GM23338 (cell line): Measurements from ENCODE around the gene DHRS7C. TPM values are rescaled to one million over a fixed set of nuclear protein-coding genes. Genes with fewer than 3 reads are reported as not detected.

Experiments used
- ATAC-seq: fragments of 200-7000 bp; cut with Tn5 transposase; 3 replicates; pipeline ENCODE4 v1.9.1; 2020
- DNase-seq: peaks from one replicate; pipeline ENCODE4 v3.0.0-alpha.2; 2015; ENCODE audit warnings: low spot score
- H2AFZ ChIP-seq: fragments of 200-600 bp; sonication (generic); 2 replicates; pipeline ENCODE4 v1.8.0; 2016; ENCODE audit warnings: antibody characterized with exemption, mild to moderate bottlenecking, moderate library complexity
- H3F3A ChIP-seq: fragments of 200-600 bp; sonication (generic); replicated peaks from 2 replicates; pipeline ENCODE4 v1.8.0; 2017; ENCODE audit warnings: antibody characterized with exemption, mixed run types, low read depth
- H3K27ac ChIP-seq: fragments of 200-600 bp; sonication (generic); 2 replicates; pipeline ENCODE4 v1.6.1; 2016; ENCODE audit warnings: low read depth
- H3K27me3 ChIP-seq: fragments of 200-600 bp; sonication (generic); 2 replicates; pipeline ENCODE4 v1.8.0; 2016; ENCODE audit warnings: mild to moderate bottlenecking, mixed run types, moderate library complexity; ENCODE audit not compliant: insufficient read depth
- H3K36me3 ChIP-seq: fragments of 200-600 bp; sonication (generic); 2 replicates; pipeline ENCODE4 v1.8.0; 2016; ENCODE audit warnings: mild to moderate bottlenecking; ENCODE audit not compliant: insufficient read depth
- H3K4me1 ChIP-seq: fragments of 200-600 bp; sonication (generic); 2 replicates; pipeline ENCODE4 v1.8.0; 2016; ENCODE audit warnings: mild to moderate bottlenecking, moderate library complexity; ENCODE audit not compliant: insufficient read depth
- H3K4me2 ChIP-seq: fragments of 200-600 bp; sonication (generic); 2 replicates; pipeline ENCODE4 v1.7.1; 2017; ENCODE audit warnings: mixed run types
- H3K4me3 ChIP-seq: fragments of 200-600 bp; sonication (generic); 2 replicates; pipeline ENCODE4 v1.6.1; 2016; ENCODE audit warnings: mixed run types
- H3K79me2 ChIP-seq: fragments of 200-600 bp; sonication (generic); replicated peaks from 2 replicates; pipeline ENCODE4 v1.8.0; 2017; ENCODE audit warnings: mild to moderate bottlenecking; ENCODE audit not compliant: insufficient read depth
- H3K9me2 ChIP-seq: fragments of 200-600 bp; sonication (generic); 2 replicates; pipeline ENCODE4 v1.8.0; 2017; ENCODE audit not compliant: insufficient read depth
- H4K20me1 ChIP-seq: fragments of 200-600 bp; sonication (generic); replicated peaks from 2 replicates; pipeline ENCODE4 v1.8.0; 2017; ENCODE audit warnings: mild to moderate bottlenecking; ENCODE audit not compliant: insufficient read depth
- H3K27ac Mint-ChIP-seq: 2 replicates; pipeline ENCODE4 v1.8.0; 2020; ENCODE audit warnings: inconsistent platforms, mild to moderate bottlenecking, moderate library complexity, mixed read lengths
- H3K27me3 Mint-ChIP-seq: 3 replicates; pipeline ENCODE4 v1.8.0; 2022; ENCODE audit warnings: low read depth, mild to moderate bottlenecking, moderate library complexity, mixed read lengths, inconsistent platforms; ENCODE audit not compliant: insufficient read depth, poor library complexity
- H3K36me3 Mint-ChIP-seq: 3 replicates; pipeline ENCODE4 v1.8.0; 2021; ENCODE audit warnings: low read depth, mild to moderate bottlenecking, inconsistent platforms, moderate library complexity, mixed read lengths
- H3K4me1 Mint-ChIP-seq: 3 replicates; pipeline ENCODE4 v1.8.0; 2020; ENCODE audit warnings: mild to moderate bottlenecking, inconsistent platforms, mixed read lengths
- H3K4me3 Mint-ChIP-seq: 3 replicates; pipeline ENCODE4 v1.8.0; 2021; ENCODE audit warnings: moderate library complexity, mild to moderate bottlenecking, inconsistent platforms, mixed read lengths
- H3K9me3 Mint-ChIP-seq: 3 replicates; pipeline ENCODE4 v1.8.0; 2020; ENCODE audit warnings: moderate library complexity, mild to moderate bottlenecking, inconsistent platforms, mixed read lengths
- CREB1 ChIP-seq: fragments of 250-450 bp; sonication (Bioruptor Pico); IDR thresholded peaks from 2 replicates; pipeline ENCODE4 v1.5.0; 2020; ENCODE audit warnings: low read depth, mild to moderate bottlenecking, moderate library complexity
- ETS1 ChIP-seq: IDR thresholded peaks from 2 replicates; pipeline ENCODE4 v1.6.1; 2016; ENCODE audit warnings: antibody characterized with exemption
- EZH2 ChIP-seq: fragments of 200-600 bp; sonication (generic); IDR thresholded peaks from one replicate; pipeline ENCODE4 v1.8.0; 2017; ENCODE audit warnings: antibody characterized with exemption, mild to moderate bottlenecking, low read depth; ENCODE audit not compliant: unreplicated experiment
- EZH2phosphoT487 ChIP-seq: fragments of 200-600 bp; sonication (generic); IDR thresholded peaks from one replicate; pipeline ENCODE4 v1.8.1; 2018; ENCODE audit warnings: antibody characterized with exemption; ENCODE audit not compliant: unreplicated experiment
- JUNB ChIP-seq: IDR thresholded peaks from one replicate; pipeline ENCODE4 v1.6.1; 2016; ENCODE audit warnings: antibody characterized with exemption; ENCODE audit not compliant: unreplicated experiment
- NANOG ChIP-seq: IDR thresholded peaks from 2 replicates; pipeline ENCODE4 v1.6.1; 2016; ENCODE audit warnings: antibody characterized with exemption, borderline replicate concordance
- POLR2AphosphoS5 ChIP-seq: IDR thresholded peaks from 2 replicates; pipeline ENCODE4 v1.6.1; 2016; ENCODE audit warnings: antibody characterized with exemption, low read depth
- REST ChIP-seq: IDR thresholded peaks from one replicate; pipeline ENCODE4 v1.6.1; 2018; ENCODE audit warnings: antibody characterized with exemption; ENCODE audit not compliant: unreplicated experiment
- STAT1 ChIP-seq: IDR thresholded peaks from one replicate; pipeline ENCODE4 v1.6.1; 2016; ENCODE audit warnings: antibody characterized with exemption; ENCODE audit not compliant: unreplicated experiment
- ZNF114 ChIP-seq: fragments of 250-450 bp; sonication (Bioruptor Pico); IDR thresholded peaks from 2 replicates; pipeline ENCODE4 v1.5.0; 2020; ENCODE audit warnings: mild to moderate bottlenecking, moderate library complexity
- ZNF331 ChIP-seq: fragments of 250-450 bp; sonication (Bioruptor Pico); IDR thresholded peaks from 2 replicates; pipeline ENCODE4 v1.5.0; 2020; ENCODE audit warnings: low read depth, mild to moderate bottlenecking, moderate library complexity
- polyA plus RNA-seq: library from polyadenylated mRNA; unstranded; fragments of >200 nt; fragmentation: Nextera tagmentation; extraction: Ambion mirVana; gene quantifications from 2 replicates; pipeline ENCODE4 v1.2.1, GENCODE V29; 2016
- total RNA-seq: library from RNA; depleted of rRNA; stranded (reverse); fragments of >200 nt; shearing (Covaris generic); gene quantifications from 2 replicates; pipeline ENCODE4 v1.2.3, GENCODE V29; 2014
- TF ChIP-seq, protein P1 (sequence below): fragments of 250-450 bp; sonication (Bioruptor Pico); IDR thresholded peaks from 2 replicates; pipeline ENCODE4 v1.5.0; 2020; ENCODE audit warnings: mild to moderate bottlenecking, moderate library complexity
- TF ChIP-seq, protein P2 (sequence below), 2 experiments: fragments of 200-600 bp in 1 of 2; sonication (generic) in 1 of 2; conservative IDR thresholded peaks; 2 replicates each; pipeline versions ENCODE4 v1.5.1 to v1.6.1; 2016 to 2017; ENCODE audit warnings: antibody characterized with exemption in 2 of 2, low read depth in 2 of 2, mild to moderate bottlenecking in 2 of 2, moderate library complexity in 1 of 2

DHRS7C gene
- total and polyA plus RNA-seq, 2 experiments from 2014 or later: not detected

GRCh38 chr17:9772658-9773057 is 18.7 kb downstream of the DHRS7C start:
- H3K4me1 Mint-ChIP-seq: peaks cover 3% of the 10 kb centered on the region; the same call in 2 of the 3 replicates
- Histone ChIP-seq H4K20me1 (no peaks in the 10 kb centered on the region), H3F3A (no peaks in the 10 kb centered on the region), H3K36me3 (no peaks in the 10 kb centered on the region), H3K4me2 (no peak overlapping the region), H3K4me1 (no peaks in the 10 kb centered on the region), H2AFZ (no peak overlapping the region), H3K27me3 (no peaks in the 10 kb centered on the region), H3K9me2 (no peaks in the 10 kb centered on the region; the same call in 1 of the 2 replicates), H3K79me2 (no peaks in the 10 kb centered on the region), H3K27ac (no peak overlapping the region), H3K4me3 (no peak overlapping the region)
- no peak overlapping the region for H3K27ac Mint-ChIP-seq
- H3K36me3 Mint-ChIP-seq: no peaks in the 10 kb centered on the region
- H3K27me3 Mint-ChIP-seq: peaks cover 3% of the 10 kb centered on the region
- no peak overlapping the region for H3K4me3 Mint-ChIP-seq
- no peak for ATAC-seq
- TF ChIP-seq STAT1 (no peak), POLR2AphosphoS5 (no peak), ZNF331 (no peak), EZH2 (no peak), NANOG (no peak), JUNB (no peak), REST (no peak), CREB1 (no peak), ETS1 (no peak), EZH2phosphoT487 (no peak), ZNF114 (CRISPR knock-in tag) (no peak)
- TF ChIP-seq, protein P1, sequence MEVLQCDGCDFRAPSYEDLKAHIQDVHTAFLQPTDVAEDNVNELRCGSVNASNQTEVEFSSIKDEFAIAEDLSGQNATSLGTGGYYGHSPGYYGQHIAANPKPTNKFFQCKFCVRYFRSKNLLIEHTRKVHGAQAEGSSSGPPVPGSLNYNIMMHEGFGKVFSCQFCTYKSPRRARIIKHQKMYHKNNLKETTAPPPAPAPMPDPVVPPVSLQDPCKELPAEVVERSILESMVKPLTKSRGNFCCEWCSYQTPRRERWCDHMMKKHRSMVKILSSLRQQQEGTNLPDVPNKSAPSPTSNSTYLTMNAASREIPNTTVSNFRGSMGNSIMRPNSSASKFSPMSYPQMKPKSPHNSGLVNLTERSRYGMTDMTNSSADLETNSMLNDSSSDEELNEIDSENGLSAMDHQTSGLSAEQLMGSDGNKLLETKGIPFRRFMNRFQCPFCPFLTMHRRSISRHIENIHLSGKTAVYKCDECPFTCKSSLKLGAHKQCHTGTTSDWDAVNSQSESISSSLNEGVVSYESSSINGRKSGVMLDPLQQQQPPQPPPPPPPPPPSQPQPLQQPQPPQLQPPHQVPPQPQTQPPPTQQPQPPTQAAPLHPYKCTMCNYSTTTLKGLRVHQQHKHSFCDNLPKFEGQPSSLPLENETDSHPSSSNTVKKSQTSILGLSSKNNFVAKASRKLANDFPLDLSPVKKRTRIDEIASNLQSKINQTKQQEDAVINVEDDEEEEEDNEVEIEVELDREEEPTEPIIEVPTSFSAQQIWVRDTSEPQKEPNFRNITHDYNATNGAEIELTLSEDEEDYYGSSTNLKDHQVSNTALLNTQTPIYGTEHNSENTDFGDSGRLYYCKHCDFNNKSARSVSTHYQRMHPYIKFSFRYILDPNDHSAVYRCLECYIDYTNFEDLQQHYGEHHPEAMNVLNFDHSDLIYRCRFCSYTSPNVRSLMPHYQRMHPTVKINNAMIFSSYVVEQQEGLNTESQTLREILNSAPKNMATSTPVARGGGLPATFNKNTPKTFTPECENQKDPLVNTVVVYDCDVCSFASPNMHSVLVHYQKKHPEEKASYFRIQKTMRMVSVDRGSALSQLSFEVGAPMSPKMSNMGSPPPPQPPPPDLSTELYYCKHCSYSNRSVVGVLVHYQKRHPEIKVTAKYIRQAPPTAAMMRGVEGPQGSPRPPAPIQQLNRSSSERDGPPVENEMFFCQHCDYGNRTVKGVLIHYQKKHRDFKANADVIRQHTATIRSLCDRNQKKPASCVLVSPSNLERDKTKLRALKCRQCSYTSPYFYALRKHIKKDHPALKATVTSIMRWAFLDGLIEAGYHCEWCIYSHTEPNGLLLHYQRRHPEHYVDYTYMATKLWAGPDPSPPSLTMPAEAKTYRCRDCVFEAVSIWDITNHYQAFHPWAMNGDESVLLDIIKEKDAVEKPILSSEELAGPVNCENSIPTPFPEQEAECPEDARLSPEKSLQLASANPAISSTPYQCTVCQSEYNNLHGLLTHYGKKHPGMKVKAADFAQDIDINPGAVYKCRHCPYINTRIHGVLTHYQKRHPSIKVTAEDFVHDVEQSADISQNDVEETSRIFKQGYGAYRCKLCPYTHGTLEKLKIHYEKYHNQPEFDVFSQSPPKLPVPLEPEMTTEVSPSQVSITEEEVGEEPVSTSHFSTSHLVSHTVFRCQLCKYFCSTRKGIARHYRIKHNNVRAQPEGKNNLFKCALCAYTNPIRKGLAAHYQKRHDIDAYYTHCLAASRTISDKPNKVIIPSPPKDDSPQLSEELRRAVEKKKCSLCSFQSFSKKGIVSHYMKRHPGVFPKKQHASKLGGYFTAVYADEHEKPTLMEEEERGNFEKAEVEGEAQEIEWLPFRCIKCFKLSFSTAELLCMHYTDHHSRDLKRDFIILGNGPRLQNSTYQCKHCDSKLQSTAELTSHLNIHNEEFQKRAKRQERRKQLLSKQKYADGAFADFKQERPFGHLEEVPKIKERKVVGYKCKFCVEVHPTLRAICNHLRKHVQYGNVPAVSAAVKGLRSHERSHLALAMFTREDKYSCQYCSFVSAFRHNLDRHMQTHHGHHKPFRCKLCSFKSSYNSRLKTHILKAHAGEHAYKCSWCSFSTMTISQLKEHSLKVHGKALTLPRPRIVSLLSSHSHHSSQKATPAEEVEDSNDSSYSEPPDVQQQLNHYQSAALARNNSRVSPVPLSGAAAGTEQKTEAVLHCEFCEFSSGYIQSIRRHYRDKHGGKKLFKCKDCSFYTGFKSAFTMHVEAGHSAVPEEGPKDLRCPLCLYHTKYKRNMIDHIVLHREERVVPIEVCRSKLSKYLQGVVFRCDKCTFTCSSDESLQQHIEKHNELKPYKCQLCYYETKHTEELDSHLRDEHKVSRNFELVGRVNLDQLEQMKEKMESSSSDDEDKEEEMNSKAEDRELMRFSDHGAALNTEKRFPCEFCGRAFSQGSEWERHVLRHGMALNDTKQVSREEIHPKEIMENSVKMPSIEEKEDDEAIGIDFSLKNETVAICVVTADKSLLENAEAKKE (CRISPR knock-in tag): no peak
- TF ChIP-seq, protein P2, sequence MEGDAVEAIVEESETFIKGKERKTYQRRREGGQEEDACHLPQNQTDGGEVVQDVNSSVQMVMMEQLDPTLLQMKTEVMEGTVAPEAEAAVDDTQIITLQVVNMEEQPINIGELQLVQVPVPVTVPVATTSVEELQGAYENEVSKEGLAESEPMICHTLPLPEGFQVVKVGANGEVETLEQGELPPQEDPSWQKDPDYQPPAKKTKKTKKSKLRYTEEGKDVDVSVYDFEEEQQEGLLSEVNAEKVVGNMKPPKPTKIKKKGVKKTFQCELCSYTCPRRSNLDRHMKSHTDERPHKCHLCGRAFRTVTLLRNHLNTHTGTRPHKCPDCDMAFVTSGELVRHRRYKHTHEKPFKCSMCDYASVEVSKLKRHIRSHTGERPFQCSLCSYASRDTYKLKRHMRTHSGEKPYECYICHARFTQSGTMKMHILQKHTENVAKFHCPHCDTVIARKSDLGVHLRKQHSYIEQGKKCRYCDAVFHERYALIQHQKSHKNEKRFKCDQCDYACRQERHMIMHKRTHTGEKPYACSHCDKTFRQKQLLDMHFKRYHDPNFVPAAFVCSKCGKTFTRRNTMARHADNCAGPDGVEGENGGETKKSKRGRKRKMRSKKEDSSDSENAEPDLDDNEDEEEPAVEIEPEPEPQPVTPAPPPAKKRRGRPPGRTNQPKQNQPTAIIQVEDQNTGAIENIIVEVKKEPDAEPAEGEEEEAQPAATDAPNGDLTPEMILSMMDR (conservative IDR thresholded peaks at IDR 0.05; ENCODE audit: low read depth in 2 of 2): no peak
- DNase-seq: no peak
- H3K9me3 Mint-ChIP-seq: peaks cover 10% of the 10 kb centered on the region; the same call in 1 of the 3 replicates
